ENCODE data around the gene PNO1.

GRCh38 chr2:68127358-68128242 is 30.1 kb upstream of the PNO1 start:
- TF ChIP-seq EZH2 (IDR thresholded peaks at IDR 0.05) (no peak), CTCF (IDR thresholded peaks at IDR 0.05) (no peak)

Data from neural progenitor cell (in vitro differentiated cells).